Left ventricle myocardium inferior (tissue), 1 donor: ENCODE measurements around the gene SAE1. TPM values are rescaled to one million over a fixed set of nuclear protein-coding genes. Genes with fewer than 3 reads are reported as not detected.

ENCODE experiments used
- DNase-seq: peaks from one replicate; pipeline ENCODE4 v3.0.0-alpha.2; 2020
- H3K27ac ChIP-seq: fragments of 200-600 bp; replicated peaks from 2 replicates; pipeline ENCODE4 v1.8.0; 2021
- H3K27me3 ChIP-seq: fragments of 200-600 bp; 2 replicates; pipeline ENCODE4 v1.8.0; 2021; ENCODE audit warnings: low read depth
- H3K36me3 ChIP-seq: fragments of 200-600 bp; 2 replicates; pipeline ENCODE4 v1.8.0; 2021
- H3K4me1 ChIP-seq: fragments of 200-600 bp; 2 replicates; pipeline ENCODE4 v1.8.0; 2021
- H3K4me3 ChIP-seq: fragments of 200-600 bp; 2 replicates; pipeline ENCODE4 v1.8.0; 2021; ENCODE audit warnings: mild to moderate bottlenecking, moderate library complexity
- H3K9me3 ChIP-seq: fragments of 200-600 bp; replicated peaks from 2 replicates; pipeline ENCODE4 v1.8.0; 2021
- intact Hi-C: fragments of 100-400 bp; cut with micrococcal nuclease; formaldehyde crosslinking; loops from one replicate; pipeline ENCODE4 v1.11.0; 2022
- total RNA-seq: library from RNA; stranded (reverse); fragmentation: NEBNext Ultra II Directional; extraction: Animal tissue kit (Norgen Biotek cat#: 25700); gene quantifications from one replicate; pipeline ENCODE4 v1.2.1, GENCODE V29; 2021
- TF ChIP-seq, protein P1 (sequence below): fragments of 200-600 bp; IDR thresholded peaks from 2 replicates; pipeline ENCODE4 v1.8.0; 2021; ENCODE audit warnings: antibody characterized with exemption, mild to moderate bottlenecking, borderline replicate concordance
- donor health status: DM: no; HTN: yes; CAD: no; lungs with severe emphysema.

SAE1 gene
- total RNA-seq, 1 donor from 2014 or later, result 42.5 TPM

GRCh38 chr19:47232422-47233211 lies 102.0 kb downstream of the SAE1 start:
- H3K27ac ChIP-seq, result peak overlapping the region; percentile 100
- intact Hi-C loops, result no loop called here
- H3K9me3 ChIP-seq, result no peaks in the 10 kb centered on the region
- no peaks in the 10 kb centered on the region for H3K36me3 ChIP-seq
- peak overlapping the region; percentile 99 for H3K4me3 ChIP-seq
- no peaks in the 10 kb centered on the region for H3K27me3 ChIP-seq
- H3K4me1 ChIP-seq, result peaks cover 46% of the 10 kb centered on the region
- no peak for DNase-seq
- TF ChIP-seq, protein P1, sequence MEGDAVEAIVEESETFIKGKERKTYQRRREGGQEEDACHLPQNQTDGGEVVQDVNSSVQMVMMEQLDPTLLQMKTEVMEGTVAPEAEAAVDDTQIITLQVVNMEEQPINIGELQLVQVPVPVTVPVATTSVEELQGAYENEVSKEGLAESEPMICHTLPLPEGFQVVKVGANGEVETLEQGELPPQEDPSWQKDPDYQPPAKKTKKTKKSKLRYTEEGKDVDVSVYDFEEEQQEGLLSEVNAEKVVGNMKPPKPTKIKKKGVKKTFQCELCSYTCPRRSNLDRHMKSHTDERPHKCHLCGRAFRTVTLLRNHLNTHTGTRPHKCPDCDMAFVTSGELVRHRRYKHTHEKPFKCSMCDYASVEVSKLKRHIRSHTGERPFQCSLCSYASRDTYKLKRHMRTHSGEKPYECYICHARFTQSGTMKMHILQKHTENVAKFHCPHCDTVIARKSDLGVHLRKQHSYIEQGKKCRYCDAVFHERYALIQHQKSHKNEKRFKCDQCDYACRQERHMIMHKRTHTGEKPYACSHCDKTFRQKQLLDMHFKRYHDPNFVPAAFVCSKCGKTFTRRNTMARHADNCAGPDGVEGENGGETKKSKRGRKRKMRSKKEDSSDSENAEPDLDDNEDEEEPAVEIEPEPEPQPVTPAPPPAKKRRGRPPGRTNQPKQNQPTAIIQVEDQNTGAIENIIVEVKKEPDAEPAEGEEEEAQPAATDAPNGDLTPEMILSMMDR, result no peak

- H3K36me3 ChIP-seq, result no peaks in the 10 kb centered on the region
- H3K4me3 ChIP-seq, result no peak overlapping the region
- peaks cover 9% of the 10 kb centered on the region for H3K27me3 ChIP-seq
- TF ChIP-seq, protein P1, result no peak
- H3K9me3 ChIP-seq, result no peaks in the 10 kb centered on the region
- peaks cover 39% of the 10 kb centered on the region for H3K4me1 ChIP-seq
- H3K27ac ChIP-seq, result no peak overlapping the region
- intact Hi-C loops, result no loop called here
- no peak for DNase-seq
Measured at GRCh38 chr19:47236072-47236675, 105.5 kb downstream of the SAE1 start.

GRCh38 chr19:47239152-47239551 lies 108.5 kb downstream of the SAE1 start:
- H3K9me3 ChIP-seq, result no peaks in the 10 kb centered on the region
- DNase-seq, result no peak
- peak overlapping the region; percentile 64 for H3K4me3 ChIP-seq
- H3K27ac ChIP-seq, result no peak overlapping the region
- peaks cover 42% of the 10 kb centered on the region for H3K4me1 ChIP-seq
- peaks cover 22% of the 10 kb centered on the region for H3K27me3 ChIP-seq
- TF ChIP-seq, protein P1, result no peak
- intact Hi-C loops, result no loop called here
- no peaks in the 10 kb centered on the region for H3K36me3 ChIP-seq

DNA sequence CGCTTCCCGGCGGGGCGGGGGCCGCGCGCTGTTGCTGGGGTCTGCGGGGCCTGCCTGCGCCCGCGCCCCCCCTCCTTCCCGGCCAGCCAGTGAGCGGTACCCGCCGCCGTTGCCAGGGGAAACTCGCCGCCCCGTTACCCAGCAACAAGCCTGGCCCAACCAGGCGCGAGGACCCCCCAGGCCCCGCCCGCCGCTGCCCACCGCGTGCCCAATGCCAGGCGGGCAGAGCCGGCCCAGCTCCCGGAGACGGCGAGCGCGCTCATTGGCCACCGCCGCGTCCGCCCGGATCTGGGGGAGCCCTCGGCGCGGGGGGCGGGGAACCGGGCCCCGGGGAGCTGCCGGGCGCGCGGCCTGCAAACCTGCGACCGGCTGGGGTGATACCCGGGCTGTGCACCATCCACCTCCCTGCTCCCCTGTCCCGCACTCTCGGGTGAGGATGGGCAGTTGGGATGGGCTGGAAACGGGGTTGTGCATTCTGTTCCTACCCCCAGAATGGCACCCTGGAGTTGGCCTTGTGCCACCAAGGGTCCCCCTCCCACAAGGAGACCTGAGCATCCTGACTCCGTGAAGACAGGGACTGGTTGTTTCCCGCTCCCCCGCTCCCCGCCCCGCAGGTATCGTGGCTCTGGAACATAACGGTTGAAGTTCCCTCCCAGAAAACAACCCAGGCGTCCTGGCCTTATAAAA lies 109.1 kb downstream of the SAE1 start:
- peak; percentile 40 for DNase-seq
- Histone ChIP-seq H3K4me3 (peak overlapping the region; percentile 64), H3K9me3 (no peaks in the 10 kb centered on the region), H3K36me3 (no peaks in the 10 kb centered on the region), H3K27me3 (peaks cover 22% of the 10 kb centered on the region), H3K4me1 (peaks cover 47% of the 10 kb centered on the region), H3K27ac (no peak overlapping the region)
- TF ChIP-seq, protein P1, result no peak
- intact Hi-C loops, result no loop called here

DNA sequence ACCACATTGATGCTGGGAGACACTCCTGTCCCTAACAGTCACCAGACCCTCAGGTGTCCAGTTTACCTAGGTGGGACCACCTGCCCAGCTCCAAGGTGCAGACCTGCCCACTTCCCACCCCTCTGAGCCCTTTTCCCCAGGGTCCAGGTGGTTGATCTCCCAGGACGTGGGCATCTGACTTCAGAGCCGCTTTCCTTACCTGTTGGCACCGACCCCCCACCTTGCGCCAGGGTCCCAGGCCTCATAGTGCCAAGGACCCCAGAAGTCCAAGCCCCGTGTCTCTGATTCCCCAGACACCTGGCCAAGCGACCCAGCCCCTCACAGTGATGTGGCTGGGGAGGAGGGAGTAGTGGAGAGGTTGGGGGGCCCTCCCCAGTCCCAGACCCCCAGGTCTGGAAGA lies 109.9 kb downstream of the SAE1 start:
- H3K9me3 ChIP-seq, result no peaks in the 10 kb centered on the region

More for the DNA sequence above, 109.9 kb downstream of the SAE1 start:
- intact Hi-C loops, result no loop called here
- peaks cover 22% of the 10 kb centered on the region for H3K27me3 ChIP-seq
- no peak for DNase-seq
- no peak overlapping the region for H3K4me3 ChIP-seq
- H3K4me1 ChIP-seq, result peaks cover 49% of the 10 kb centered on the region
- H3K36me3 ChIP-seq, result no peaks in the 10 kb centered on the region
- TF ChIP-seq, protein P1, result no peak
- H3K27ac ChIP-seq, result no peak overlapping the region
